Tibial nerve (tissue), 4 donors: Measurements from ENCODE around the gene SPECC1. TPM values are rescaled to one million over a fixed set of nuclear protein-coding genes. Genes with fewer than 3 reads are reported as not detected.
A peak's percentile ranks its signal among the peaks of the same experiment; 100 is the strongest.

Experiments
- DNase-seq, 2 donors: peaks; one replicate each; pipeline ENCODE4 v3.0.0-alpha.2; 2019; ENCODE audit warnings: low spot score in 2 of 2
- H3K27ac ChIP-seq, 4 donors: fragments of 200-600 bp; sonication (generic) in 3 of 4; one replicate each; pipeline ENCODE4 v1.5.1; 2017 to 2019; ENCODE audit warnings: mild to moderate bottlenecking in 1 of 4
- H3K27me3 ChIP-seq, 2 donors: fragments of 200-600 bp; sonication (generic) in 1 of 2; one replicate each; pipeline versions ENCODE4 v1.5.1 to v1.6.0; 2017 to 2019
- H3K36me3 ChIP-seq, 3 donors: fragments of 200-600 bp; sonication (generic); one replicate each; pipeline ENCODE4 v1.5.1; 2018 to 2019
- H3K4me1 ChIP-seq, 4 donors: fragments of 200-600 bp; sonication (generic) in 3 of 4; one replicate each; pipeline ENCODE4 v1.5.1; 2017 to 2019
- H3K4me3 ChIP-seq, 4 donors: fragments of 200-600 bp; sonication (generic) in 3 of 4; one replicate each; pipeline ENCODE4 v1.5.1; 2017 to 2019; ENCODE audit warnings: mild to moderate bottlenecking in 1 of 4, moderate library complexity in 1 of 4
- H3K9me3 ChIP-seq, 4 donors: fragments of 200-600 bp; sonication (generic) in 3 of 4; one replicate each; pipeline ENCODE4 v1.5.1; 2017 to 2019
- CTCF ChIP-seq, 5 experiments: fragments of 200-600 bp in 3 of 5; fragments of 450-650 bp in 2 of 5; sonication (generic) in 3 of 5; IDR thresholded peaks; one replicate each; pipeline ENCODE4 v1.5.1; 2016 to 2019; ENCODE audit warnings: antibody characterized with exemption in 5 of 5, mild to moderate bottlenecking in 3 of 5, moderate library complexity in 2 of 5
- EP300 ChIP-seq, 2 donors: sonication (generic); formaldehyde crosslinking; IDR thresholded peaks; one replicate each; pipeline ENCODE4 v1.6.1; 2017; ENCODE audit warnings: antibody characterized with exemption in 2 of 2, mild to moderate bottlenecking in 1 of 2
- POLR2A ChIP-seq, 2 donors: fragments of 450-650 bp; IDR thresholded peaks; one replicate each; pipeline ENCODE4 v1.6.1; 2017; ENCODE audit warnings: antibody characterized with exemption in 2 of 2, mild to moderate bottlenecking in 2 of 2, moderate library complexity in 2 of 2
- WGBS, 2 donors: methylation state at CpG; one replicate each; pipeline ENCODE4 v1.1.5; 2018; 5-methylcytosine and 5-hydroxymethylcytosine counted together
- total RNA-seq, 4 donors: library from RNA; depleted of rRNA; stranded (reverse); fragments of >200 nt; gene quantifications; one replicate each; pipeline ENCODE4 v1.1.0, GENCODE V29; 2016

SPECC1 gene
- total RNA-seq, 4 donors from 2014 or later, result 63.2 to 139 (median 98.1) TPM

GRCh38 chr17:19996086-19996485 is 13.1 kb upstream of the SPECC1 start:
- 94 to 100% methylated on average over 1 of the region's 1 CpG for WGBS, 2 donors
- no peak for TF ChIP-seq EP300 (IDR thresholded peaks at IDR 0.05)
- no peak for TF ChIP-seq POLR2A (IDR thresholded peaks at IDR 0.05)
- TF ChIP-seq CTCF (IDR thresholded peaks at IDR 0.05), result no peak
- Histone ChIP-seq H3K4me3 (no peak overlapping the region), H3K36me3 (no peaks in the 10 kb centered on the region), H3K4me1 (peaks cover 0 to 7% (median 2%) of the 10 kb centered on the region in 4 donors), H3K27ac (no peak overlapping the region), H3K27me3 (no peaks in the 10 kb centered on the region), H3K9me3 (no peaks in the 10 kb centered on the region)
- DNase-seq, result no peak

- 63 to 65% methylated on average over 5 of the region's 5 CpGs for WGBS, 2 donors
- Histone ChIP-seq H3K36me3 (no peaks in the 10 kb centered on the region), H3K27me3 (no peaks in the 10 kb centered on the region), H3K4me1 (peaks cover 0 to 7% (median 2%) of the 10 kb centered on the region in 4 donors), H3K27ac (no peak overlapping the region), H3K9me3 (no peaks in the 10 kb centered on the region), H3K4me3 (no peak overlapping the region)
- no peak for DNase-seq
- TF ChIP-seq POLR2A (IDR thresholded peaks at IDR 0.05) (no peak), CTCF (IDR thresholded peaks at IDR 0.05) (no peak), EP300 (IDR thresholded peaks at IDR 0.05) (no peak)
Measured at GRCh38 chr17:19996502-19996901, 12.7 kb upstream of the SPECC1 start.

- 33 to 36% methylated on average over 30 to 35 of the region's 35 CpGs for WGBS, 2 donors
Measured at GRCh38 chr17:20008242-20009051, 712 bp upstream of the SPECC1 start.

DNA sequence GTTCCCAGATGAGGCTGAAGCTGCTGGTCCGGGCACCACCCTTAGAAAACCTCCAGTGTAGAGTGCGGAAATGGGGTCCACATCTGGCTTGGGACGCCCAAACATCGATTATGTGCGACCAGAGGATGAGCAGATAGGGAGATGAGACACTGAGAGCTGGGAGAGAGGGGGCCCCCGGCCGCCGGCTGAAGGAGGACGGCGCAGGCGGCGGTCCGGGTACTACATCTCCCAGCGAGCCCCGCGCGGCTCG is 182 bp upstream of the SPECC1 start:
- H3K36me3 ChIP-seq, result no peaks in the 10 kb centered on the region
- no peak for DNase-seq
- no peaks in the 10 kb centered on the region for H3K9me3 ChIP-seq
- H3K27me3 ChIP-seq, result no peaks in the 10 kb centered on the region
- TF ChIP-seq POLR2A (IDR thresholded peaks at IDR 0.05), result no peak
- TF ChIP-seq EP300 (IDR thresholded peaks at IDR 0.05), result no peak
- TF ChIP-seq CTCF (IDR thresholded peaks at IDR 0.05), result peak in 1 of 5 experiments; percentile 99
- H3K4me1 ChIP-seq, result peaks cover 0 to 24% (median 0%) of the 10 kb centered on the region in 4 donors
- peak overlapping the region; percentile 55 to 94 (median 63) for H3K4me3 ChIP-seq
- H3K27ac ChIP-seq, result peak overlapping the region; percentile 49 to 87 (median 74)
- WGBS, 2 donors, result 1% methylated on average over 17 to 18 of the region's 18 CpGs

More at GRCh38 chr17:20008242-20009051, 712 bp upstream of the SPECC1 start:
- Histone ChIP-seq H3K36me3 (no peaks in the 10 kb centered on the region), H3K27ac (peak overlapping the region; percentile 49 to 87 (median 74)), H3K27me3 (no peaks in the 10 kb centered on the region), H3K4me3 (peak overlapping the region; percentile 55 to 94 (median 63)), H3K4me1 (peaks cover 0 to 24% (median 0%) of the 10 kb centered on the region in 4 donors), H3K9me3 (no peaks in the 10 kb centered on the region)
- no peak for DNase-seq
- no peak for TF ChIP-seq EP300 (IDR thresholded peaks at IDR 0.05)
- TF ChIP-seq POLR2A (IDR thresholded peaks at IDR 0.05), result no peak
- TF ChIP-seq CTCF (IDR thresholded peaks at IDR 0.05), result no peak

GRCh38 chr17:20010099-20010863 is 1.1 kb downstream of the SPECC1 start:
- DNase-seq, result peak; percentile 42 to 43
- Histone ChIP-seq H3K36me3 (no peaks in the 10 kb centered on the region), H3K4me3 (peak overlapping the region; percentile 55 to 94 (median 63)), H3K27ac (peak overlapping the region in 3 of 4 donors; percentile 64 to 87 (median 85)), H3K4me1 (peaks cover 0 to 24% (median 0%) of the 10 kb centered on the region in 4 donors), H3K9me3 (no peaks in the 10 kb centered on the region), H3K27me3 (no peaks in the 10 kb centered on the region)
- 19 to 21% methylated on average over 11 of the region's 11 CpGs for WGBS, 2 donors
- TF ChIP-seq CTCF (IDR thresholded peaks at IDR 0.05) (peak; percentile 8 to 50 (median 42)), EP300 (IDR thresholded peaks at IDR 0.05) (no peak)
